SK-N-SH (cell line): Measurements from ENCODE around the gene MFAP1. TPM values are rescaled to one million over a fixed set of nuclear protein-coding genes. Genes with fewer than 3 reads are reported as not detected.
"Not testable (repeated sequence)": the region's sequence is repeated elsewhere in the genome, so short reads cannot be mapped to it uniquely, and the experiment has no call there.

ENCODE experiments used
- CTCF ChIA-PET: fragments of 300-600, 350-600 bp; formaldehyde crosslinking; extraction: SDS; loops from one replicate; lab custom pipeline; 2021; lab: Yijun Ruan, JAX
- POLR2A ChIA-PET: fragments of 350-600 bp; sonication (Branson Sonifier 250); formaldehyde crosslinking; extraction: SDS; loops from one replicate; lab custom pipeline; 2020; ENCODE audit warnings: antibody characterized with exemption, inconsistent platforms; lab: Yijun Ruan, JAX
- DNase-seq: peaks from one replicate; pipeline ENCODE4 v3.0.0; 2012
- H2AFZ ChIP-seq: fragments of 200-600 bp; sonication (generic); 2 replicates; pipeline ENCODE4 v1.8.1; 2016; ENCODE audit warnings: antibody characterized with exemption, mild to moderate bottlenecking, low read depth
- H3F3A ChIP-seq: fragments of 200-600 bp; sonication (generic); replicated peaks from 2 replicates; pipeline ENCODE3; 2016; ENCODE audit warnings: antibody characterized with exemption, mild to moderate bottlenecking; ENCODE audit not compliant: insufficient read depth
- H3K27ac ChIP-seq, 2 experiments: fragments of 200-500 bp in 1 of 2; fragments of 200-600 bp in 1 of 2; sonication (Bioruptor generic) in 1 of 2; sonication (generic), shearing (Covaris generic) in 1 of 2; 2 replicates each; pipeline versions ENCODE4 v1.5.1 to v1.6.1; 2014 to 2016; ENCODE audit warnings: low read depth in 2 of 2, inconsistent platforms in 1 of 2, low read length in 1 of 2, mild to moderate bottlenecking in 1 of 2, mixed read lengths in 1 of 2
- H3K27me3 ChIP-seq: fragments of 200-600 bp; sonication (generic), shearing (Covaris generic); 2 replicates; pipeline ENCODE4 v1.6.1; 2016; ENCODE audit warnings: mixed run types; ENCODE audit not compliant: insufficient read depth
- H3K36me3 ChIP-seq, 2 experiments: fragments of 200-500 bp in 1 of 2; fragments of 200-600 bp in 1 of 2; sonication (Bioruptor generic) in 1 of 2; sonication (generic) in 1 of 2; replicated peaks in 1 of 2; 2 replicates each; pipeline versions ENCODE3 to v1.5.1; 2014 to 2016; ENCODE audit warnings: low read length in 1 of 2, mild to moderate bottlenecking in 1 of 2; ENCODE audit not compliant: insufficient read depth in 2 of 2, control insufficient read depth in 1 of 2
- H3K4me1 ChIP-seq, 2 experiments: fragments of 200-500 bp in 1 of 2; fragments of 200-600 bp in 1 of 2; sonication (Bioruptor generic) in 1 of 2; sonication (generic), shearing (Covaris generic) in 1 of 2; 2 replicates each; pipeline versions ENCODE4 v1.5.1 to v1.6.1; 2014 to 2016; ENCODE audit warnings: low read depth in 1 of 2, low read length in 1 of 2, mixed run types in 1 of 2; ENCODE audit not compliant: insufficient read depth in 2 of 2, control insufficient read depth in 1 of 2
- H3K4me2 ChIP-seq: fragments of 200-600 bp; sonication (generic), shearing (Covaris generic); 2 replicates; pipeline ENCODE4 v1.6.1; 2017; ENCODE audit warnings: mixed run types
- H3K4me3 ChIP-seq, 2 experiments: fragments of 200-500 bp in 1 of 2; fragments of 200-600 bp in 1 of 2; sonication (Bioruptor generic) in 1 of 2; sonication (generic), shearing (Covaris generic) in 1 of 2; 2 replicates each; pipeline versions ENCODE4 v1.5.1 to v1.8.1; 2014 to 2016; ENCODE audit warnings: low read depth in 2 of 2, inconsistent platforms in 1 of 2, low read length in 1 of 2, mild to moderate bottlenecking in 1 of 2, mixed read lengths in 1 of 2, moderate library complexity in 1 of 2
- H3K79me2 ChIP-seq: fragments of 200-600 bp; sonication (generic); 2 replicates; pipeline ENCODE4 v1.8.1; 2017; ENCODE audit warnings: mild to moderate bottlenecking; ENCODE audit not compliant: insufficient read depth
- H3K9ac ChIP-seq: fragments of 200-600 bp; sonication (generic); 2 replicates; pipeline ENCODE4 v1.6.1; 2017; ENCODE audit warnings: mixed run types
- H3K9me2 ChIP-seq: fragments of 200-600 bp; sonication (generic); 2 replicates; pipeline ENCODE4 v1.6.1; 2017; ENCODE audit warnings: mixed run types
- H3K9me3 ChIP-seq: fragments of 200-600 bp; sonication (generic); 2 replicates; pipeline ENCODE4 v1.6.1; 2017; ENCODE audit warnings: mixed run types, mild to moderate bottlenecking, moderate library complexity
- H4K20me1 ChIP-seq: fragments of 200-600 bp; sonication (generic); 2 replicates; pipeline ENCODE4 v1.6.1; 2017; ENCODE audit warnings: mild to moderate bottlenecking, mixed run types; ENCODE audit not compliant: insufficient read depth
- ELF1 ChIP-seq: IDR thresholded peaks from 2 replicates; pipeline ENCODE4 v1.4.0; 2012
- EZH2phosphoT487 ChIP-seq: fragments of 200-600 bp; sonication (generic); IDR thresholded peaks from 2 replicates; pipeline ENCODE4 v1.6.1; 2017; ENCODE audit warnings: low read depth, mixed run types, mild to moderate bottlenecking, antibody characterized with exemption, moderate library complexity, borderline replicate concordance
- RAD21 ChIP-seq: IDR thresholded peaks from 2 replicates; pipeline ENCODE4 v1.6.1; 2012; ENCODE audit warnings: mild to moderate bottlenecking, low read length
- RXRA ChIP-seq: IDR thresholded peaks from 2 replicates; pipeline ENCODE4 v1.4.0; 2012; ENCODE audit warnings: low read depth, mild to moderate bottlenecking, borderline replicate concordance
- WGBS: methylation state at CpG from one replicate; pipeline ENCODE4 v1.1.6; 2017; ENCODE audit warnings: low lambda C conversion rate; 5-methylcytosine and 5-hydroxymethylcytosine counted together
- polyA plus RNA-seq, 3 experiments: library from polyadenylated mRNA; depleted of rRNA; stranded (reverse); fragments of >200 nt; gene quantifications; 2 replicates each; pipeline ENCODE4 v1.2.3, GENCODE V29; 2012
- TF ChIP-seq, protein P1 (sequence below): IDR thresholded peaks from 2 replicates; pipeline ENCODE4 v1.6.1; 2012; ENCODE audit warnings: mild to moderate bottlenecking, low read depth, low read length, moderate library complexity

Gene MFAP1
- polyA plus RNA-seq, 1 of the 3 experiments (the other 2 are of a cell fraction) = 16.5 TPM

DNA sequence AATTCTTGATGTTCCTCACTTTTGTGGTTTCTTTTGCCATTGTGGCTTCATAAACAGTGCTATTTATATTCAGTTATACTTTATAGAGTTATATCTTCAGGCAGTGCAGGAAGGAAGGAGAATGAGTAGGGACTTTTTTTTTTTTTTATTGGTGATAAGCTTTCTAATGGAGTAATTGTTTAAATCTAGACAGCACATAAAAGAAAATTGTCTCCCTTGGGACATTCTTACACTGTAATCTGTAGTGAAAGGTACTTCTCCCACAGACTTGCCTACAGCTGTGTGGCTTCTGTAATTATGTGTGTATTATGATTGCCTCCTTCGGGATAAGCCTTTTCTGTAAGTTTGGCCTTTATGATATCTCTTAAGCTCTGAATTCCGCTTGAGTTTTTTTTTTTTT, 43.9 kb upstream of the MFAP1 start:
- H3K79me2 ChIP-seq = no peaks in the 10 kb centered on the region
- no peaks in the 10 kb centered on the region for H4K20me1 ChIP-seq
- no peak overlapping the region for H3K27ac ChIP-seq
- DNase-seq = no peak
- H3K4me2 ChIP-seq = no peak overlapping the region
- peaks cover 52 to 71% of the 10 kb centered on the region in 2 experiments for H3K36me3 ChIP-seq
- no peak overlapping the region for H3K9ac ChIP-seq
- TF ChIP-seq, protein P1, sequence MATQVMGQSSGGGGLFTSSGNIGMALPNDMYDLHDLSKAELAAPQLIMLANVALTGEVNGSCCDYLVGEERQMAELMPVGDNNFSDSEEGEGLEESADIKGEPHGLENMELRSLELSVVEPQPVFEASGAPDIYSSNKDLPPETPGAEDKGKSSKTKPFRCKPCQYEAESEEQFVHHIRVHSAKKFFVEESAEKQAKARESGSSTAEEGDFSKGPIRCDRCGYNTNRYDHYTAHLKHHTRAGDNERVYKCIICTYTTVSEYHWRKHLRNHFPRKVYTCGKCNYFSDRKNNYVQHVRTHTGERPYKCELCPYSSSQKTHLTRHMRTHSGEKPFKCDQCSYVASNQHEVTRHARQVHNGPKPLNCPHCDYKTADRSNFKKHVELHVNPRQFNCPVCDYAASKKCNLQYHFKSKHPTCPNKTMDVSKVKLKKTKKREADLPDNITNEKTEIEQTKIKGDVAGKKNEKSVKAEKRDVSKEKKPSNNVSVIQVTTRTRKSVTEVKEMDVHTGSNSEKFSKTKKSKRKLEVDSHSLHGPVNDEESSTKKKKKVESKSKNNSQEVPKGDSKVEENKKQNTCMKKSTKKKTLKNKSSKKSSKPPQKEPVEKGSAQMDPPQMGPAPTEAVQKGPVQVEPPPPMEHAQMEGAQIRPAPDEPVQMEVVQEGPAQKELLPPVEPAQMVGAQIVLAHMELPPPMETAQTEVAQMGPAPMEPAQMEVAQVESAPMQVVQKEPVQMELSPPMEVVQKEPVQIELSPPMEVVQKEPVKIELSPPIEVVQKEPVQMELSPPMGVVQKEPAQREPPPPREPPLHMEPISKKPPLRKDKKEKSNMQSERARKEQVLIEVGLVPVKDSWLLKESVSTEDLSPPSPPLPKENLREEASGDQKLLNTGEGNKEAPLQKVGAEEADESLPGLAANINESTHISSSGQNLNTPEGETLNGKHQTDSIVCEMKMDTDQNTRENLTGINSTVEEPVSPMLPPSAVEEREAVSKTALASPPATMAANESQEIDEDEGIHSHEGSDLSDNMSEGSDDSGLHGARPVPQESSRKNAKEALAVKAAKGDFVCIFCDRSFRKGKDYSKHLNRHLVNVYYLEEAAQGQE = no peak
- TF ChIP-seq EZH2phosphoT487 = no peak
- POLR2A ChIA-PET = no interaction called here
- no peak overlapping the region for H3K4me3 ChIP-seq
- peaks cover 26% of the 10 kb centered on the region for H3F3A ChIP-seq
- no peak overlapping the region for H2AFZ ChIP-seq
- WGBS = 97% methylated on average over 2 of the region's 2 CpGs
- CTCF ChIA-PET = interaction anchor here (0.7 to 1.8 kb wide), 4 partner anchors 10 to 351 kb away, joined by 3 to 9 read pairs (median 4); no protein-coding TSS in a partner anchor
- H3K4me1 ChIP-seq = no peaks in the 10 kb centered on the region; a peak in 1 of 4 replicates
- no peaks in the 10 kb centered on the region for H3K27me3 ChIP-seq
- no peaks in the 10 kb centered on the region for H3K9me2 ChIP-seq
- no peaks in the 10 kb centered on the region for H3K9me3 ChIP-seq

DNA sequence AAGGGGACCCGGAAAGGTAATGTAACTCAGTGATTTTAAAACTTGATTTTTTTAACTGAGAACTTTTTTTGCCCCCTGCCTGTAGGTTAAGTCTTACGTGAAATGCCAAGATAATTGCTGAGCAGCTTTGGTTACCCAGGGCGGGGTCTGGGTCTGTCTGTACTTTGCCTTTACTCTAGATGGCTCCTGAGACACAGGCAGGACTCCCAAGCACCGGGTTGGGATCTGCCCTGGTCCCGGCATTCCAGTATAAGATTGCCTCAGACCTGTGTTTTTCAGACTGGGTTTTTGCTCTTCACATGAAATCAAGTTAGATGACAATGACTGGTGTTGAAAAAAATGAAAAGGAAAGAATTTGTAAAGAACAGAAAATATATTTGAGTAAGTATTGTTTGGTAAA, 42.6 kb upstream of the MFAP1 start:
- Histone ChIP-seq H3K4me1 (no peaks in the 10 kb centered on the region; a peak in 1 of 4 replicates), H3K9me2 (no peaks in the 10 kb centered on the region), H3K4me2 (no peak overlapping the region)

DNA sequence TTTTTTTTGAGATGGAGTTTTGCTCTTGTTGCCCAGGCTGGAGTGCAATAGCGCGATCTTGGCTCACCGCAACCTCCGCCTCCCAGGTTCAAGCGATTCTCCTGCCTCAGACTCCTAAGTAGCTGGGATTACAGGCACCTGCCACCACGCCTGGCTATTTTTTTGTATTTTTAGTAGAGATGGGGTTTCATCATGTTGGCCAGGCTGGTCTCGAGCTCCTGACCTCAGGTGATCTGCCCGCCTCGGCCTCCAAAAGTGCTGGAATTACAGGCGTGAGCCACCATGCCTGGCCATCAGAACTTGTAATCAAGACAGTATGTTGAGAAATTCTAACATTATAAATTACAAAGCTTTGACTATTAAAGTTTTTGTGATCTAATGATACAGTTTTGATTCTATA, 42.1 kb upstream of the MFAP1 start:
- H3K4me1 ChIP-seq, H3K9ac ChIP-seq, H3K4me3 ChIP-seq, H4K20me1 ChIP-seq, H3K9me3 ChIP-seq, H3K27me3 ChIP-seq, POLR2A ChIA-PET, DNase-seq, H3K9me2 ChIP-seq, H3K27ac ChIP-seq, H3K79me2 ChIP-seq, H2AFZ ChIP-seq, H3K4me2 ChIP-seq: not testable (repeated sequence)
- H3K36me3 ChIP-seq = peaks cover 45 to 54% of the 10 kb centered on the region in 2 experiments
- H3F3A ChIP-seq = peaks cover 21% of the 10 kb centered on the region
- WGBS = over 99% methylated on average over 10 of the region's 10 CpGs
- CTCF ChIA-PET = interaction anchor here (1.6 kb wide), 1 partner anchor 37 kb away, joined by 6 read pairs; no protein-coding TSS in a partner anchor

More for the DNA sequence above, 42.6 kb upstream of the MFAP1 start:
- no peaks in the 10 kb centered on the region for H4K20me1 ChIP-seq
- TF ChIP-seq RAD21 (no peak), ELF1 (no peak), RXRA (no peak)
- TF ChIP-seq, protein P1 = no peak
- TF ChIP-seq, all 33 proteins: peak for 0
- ChIA-PET CTCF (interaction anchor here (1.6 kb wide), 1 partner anchor 36 kb away, joined by 6 read pairs; no protein-coding TSS in a partner anchor), POLR2A (no interaction called here)
- H3K36me3 ChIP-seq = peaks cover 49 to 58% of the 10 kb centered on the region in 2 experiments
- no peak for DNase-seq
- no peak overlapping the region for H2AFZ ChIP-seq
- no peak overlapping the region for H3K9ac ChIP-seq
- H3K9me3 ChIP-seq = no peaks in the 10 kb centered on the region
- WGBS = 95% methylated on average over 5 of the region's 5 CpGs
- H3K79me2 ChIP-seq = no peaks in the 10 kb centered on the region
- no peaks in the 10 kb centered on the region for H3K27me3 ChIP-seq
- peaks cover 22% of the 10 kb centered on the region for H3F3A ChIP-seq
- H3K4me3 ChIP-seq = no peak overlapping the region
- H3K27ac ChIP-seq = no peak overlapping the region
